ENCODE results near the gene PJVK. TPM values are rescaled to one million over a fixed set of nuclear protein-coding genes. Genes with fewer than 3 reads are reported as not detected.
A peak's percentile ranks its signal among the peaks of the same experiment; 100 is the strongest.

Gene PJVK
- total and polyA plus RNA-seq, 9 of the 15 experiments (the other 6 are each of a cell fraction or from before 2014, with no cell fraction given) = 0.11 to 1.5 (median 0.73) TPM

DNA sequence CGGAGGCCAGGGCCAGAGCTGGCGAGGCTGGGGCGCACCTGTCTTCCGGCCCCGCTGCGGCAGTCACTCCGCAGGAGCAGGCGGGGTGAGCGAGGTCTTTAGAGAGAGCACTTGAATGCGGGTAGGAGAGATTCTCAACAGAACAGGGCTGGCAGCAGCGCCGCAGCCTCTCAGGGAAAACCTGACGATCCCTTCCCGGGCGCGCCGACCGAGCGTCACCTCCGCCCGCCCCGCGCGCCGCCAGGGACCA lies 729 bp upstream of the PJVK start (continued):
- TF ChIP-seq FOXA3 (CRISPR knock-in tag; conservative IDR thresholded peaks at IDR 0.05 in 1 of 2, IDR thresholded peaks at IDR 0.05 in 1 of 2) = no peak
- no peak for TF ChIP-seq HNRNPL (IDR thresholded peaks at IDR 0.05; ENCODE audit: low read depth, low read length)
- TF ChIP-seq, protein P1, sequence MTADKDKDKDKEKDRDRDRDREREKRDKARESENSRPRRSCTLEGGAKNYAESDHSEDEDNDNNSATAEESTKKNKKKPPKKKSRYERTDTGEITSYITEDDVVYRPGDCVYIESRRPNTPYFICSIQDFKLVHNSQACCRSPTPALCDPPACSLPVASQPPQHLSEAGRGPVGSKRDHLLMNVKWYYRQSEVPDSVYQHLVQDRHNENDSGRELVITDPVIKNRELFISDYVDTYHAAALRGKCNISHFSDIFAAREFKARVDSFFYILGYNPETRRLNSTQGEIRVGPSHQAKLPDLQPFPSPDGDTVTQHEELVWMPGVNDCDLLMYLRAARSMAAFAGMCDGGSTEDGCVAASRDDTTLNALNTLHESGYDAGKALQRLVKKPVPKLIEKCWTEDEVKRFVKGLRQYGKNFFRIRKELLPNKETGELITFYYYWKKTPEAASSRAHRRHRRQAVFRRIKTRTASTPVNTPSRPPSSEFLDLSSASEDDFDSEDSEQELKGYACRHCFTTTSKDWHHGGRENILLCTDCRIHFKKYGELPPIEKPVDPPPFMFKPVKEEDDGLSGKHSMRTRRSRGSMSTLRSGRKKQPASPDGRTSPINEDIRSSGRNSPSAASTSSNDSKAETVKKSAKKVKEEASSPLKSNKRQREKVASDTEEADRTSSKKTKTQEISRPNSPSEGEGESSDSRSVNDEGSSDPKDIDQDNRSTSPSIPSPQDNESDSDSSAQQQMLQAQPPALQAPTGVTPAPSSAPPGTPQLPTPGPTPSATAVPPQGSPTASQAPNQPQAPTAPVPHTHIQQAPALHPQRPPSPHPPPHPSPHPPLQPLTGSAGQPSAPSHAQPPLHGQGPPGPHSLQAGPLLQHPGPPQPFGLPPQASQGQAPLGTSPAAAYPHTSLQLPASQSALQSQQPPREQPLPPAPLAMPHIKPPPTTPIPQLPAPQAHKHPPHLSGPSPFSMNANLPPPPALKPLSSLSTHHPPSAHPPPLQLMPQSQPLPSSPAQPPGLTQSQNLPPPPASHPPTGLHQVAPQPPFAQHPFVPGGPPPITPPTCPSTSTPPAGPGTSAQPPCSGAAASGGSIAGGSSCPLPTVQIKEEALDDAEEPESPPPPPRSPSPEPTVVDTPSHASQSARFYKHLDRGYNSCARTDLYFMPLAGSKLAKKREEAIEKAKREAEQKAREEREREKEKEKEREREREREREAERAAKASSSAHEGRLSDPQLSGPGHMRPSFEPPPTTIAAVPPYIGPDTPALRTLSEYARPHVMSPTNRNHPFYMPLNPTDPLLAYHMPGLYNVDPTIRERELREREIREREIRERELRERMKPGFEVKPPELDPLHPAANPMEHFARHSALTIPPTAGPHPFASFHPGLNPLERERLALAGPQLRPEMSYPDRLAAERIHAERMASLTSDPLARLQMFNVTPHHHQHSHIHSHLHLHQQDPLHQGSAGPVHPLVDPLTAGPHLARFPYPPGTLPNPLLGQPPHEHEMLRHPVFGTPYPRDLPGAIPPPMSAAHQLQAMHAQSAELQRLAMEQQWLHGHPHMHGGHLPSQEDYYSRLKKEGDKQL (CRISPR knock-in tag; IDR thresholded peaks at IDR 0.05; ENCODE audit: borderline replicate concordance) = no peak
- TF ChIP-seq, protein P2, sequence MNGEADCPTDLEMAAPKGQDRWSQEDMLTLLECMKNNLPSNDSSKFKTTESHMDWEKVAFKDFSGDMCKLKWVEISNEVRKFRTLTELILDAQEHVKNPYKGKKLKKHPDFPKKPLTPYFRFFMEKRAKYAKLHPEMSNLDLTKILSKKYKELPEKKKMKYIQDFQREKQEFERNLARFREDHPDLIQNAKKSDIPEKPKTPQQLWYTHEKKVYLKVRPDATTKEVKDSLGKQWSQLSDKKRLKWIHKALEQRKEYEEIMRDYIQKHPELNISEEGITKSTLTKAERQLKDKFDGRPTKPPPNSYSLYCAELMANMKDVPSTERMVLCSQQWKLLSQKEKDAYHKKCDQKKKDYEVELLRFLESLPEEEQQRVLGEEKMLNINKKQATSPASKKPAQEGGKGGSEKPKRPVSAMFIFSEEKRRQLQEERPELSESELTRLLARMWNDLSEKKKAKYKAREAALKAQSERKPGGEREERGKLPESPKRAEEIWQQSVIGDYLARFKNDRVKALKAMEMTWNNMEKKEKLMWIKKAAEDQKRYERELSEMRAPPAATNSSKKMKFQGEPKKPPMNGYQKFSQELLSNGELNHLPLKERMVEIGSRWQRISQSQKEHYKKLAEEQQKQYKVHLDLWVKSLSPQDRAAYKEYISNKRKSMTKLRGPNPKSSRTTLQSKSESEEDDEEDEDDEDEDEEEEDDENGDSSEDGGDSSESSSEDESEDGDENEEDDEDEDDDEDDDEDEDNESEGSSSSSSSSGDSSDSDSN (IDR thresholded peaks at IDR 0.05; ENCODE audit: borderline replicate concordance in 1 of 2, low read depth in 2 of 2, low read length in 2 of 2) = peak in 1 of 2 experiments; percentile 50; a peak in 1 of 4 replicates
- no peak for TF ChIP-seq NR4A1 (CRISPR knock-in tag; IDR thresholded peaks at IDR 0.05)
- TF ChIP-seq NR4A1 (tag; IDR thresholded peaks at IDR 0.05) = no peak
- TF ChIP-seq MCM7 (IDR thresholded peaks at IDR 0.05) = no peak
- TF ChIP-seq PHF8 (IDR thresholded peaks at IDR 0.05; ENCODE audit: borderline replicate concordance, low read length) = peak; percentile 46; the same call in 1 of the 2 replicates
- no peak for TF ChIP-seq KHSRP (IDR thresholded peaks at IDR 0.05)
- TF ChIP-seq, protein P3, sequence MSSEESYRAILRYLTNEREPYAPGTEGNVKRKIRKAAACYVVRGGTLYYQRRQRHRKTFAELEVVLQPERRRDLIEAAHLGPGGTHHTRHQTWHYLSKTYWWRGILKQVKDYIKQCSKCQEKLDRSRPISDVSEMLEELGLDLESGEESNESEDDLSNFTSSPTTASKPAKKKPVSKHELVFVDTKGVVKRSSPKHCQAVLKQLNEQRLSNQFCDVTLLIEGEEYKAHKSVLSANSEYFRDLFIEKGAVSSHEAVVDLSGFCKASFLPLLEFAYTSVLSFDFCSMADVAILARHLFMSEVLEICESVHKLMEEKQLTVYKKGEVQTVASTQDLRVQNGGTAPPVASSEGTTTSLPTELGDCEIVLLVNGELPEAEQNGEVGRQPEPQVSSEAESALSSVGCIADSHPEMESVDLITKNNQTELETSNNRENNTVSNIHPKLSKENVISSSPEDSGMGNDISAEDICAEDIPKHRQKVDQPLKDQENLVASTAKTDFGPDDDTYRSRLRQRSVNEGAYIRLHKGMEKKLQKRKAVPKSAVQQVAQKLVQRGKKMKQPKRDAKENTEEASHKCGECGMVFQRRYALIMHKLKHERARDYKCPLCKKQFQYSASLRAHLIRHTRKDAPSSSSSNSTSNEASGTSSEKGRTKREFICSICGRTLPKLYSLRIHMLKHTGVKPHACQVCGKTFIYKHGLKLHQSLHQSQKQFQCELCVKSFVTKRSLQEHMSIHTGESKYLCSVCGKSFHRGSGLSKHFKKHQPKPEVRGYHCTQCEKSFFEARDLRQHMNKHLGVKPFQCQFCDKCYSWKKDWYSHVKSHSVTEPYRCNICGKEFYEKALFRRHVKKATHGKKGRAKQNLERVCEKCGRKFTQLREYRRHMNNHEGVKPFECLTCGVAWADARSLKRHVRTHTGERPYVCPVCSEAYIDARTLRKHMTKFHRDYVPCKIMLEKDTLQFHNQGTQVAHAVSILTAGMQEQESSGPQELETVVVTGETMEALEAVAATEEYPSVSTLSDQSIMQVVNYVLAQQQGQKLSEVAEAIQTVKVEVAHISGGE (CRISPR knock-in tag; IDR thresholded peaks at IDR 0.05) = no peak
- TF ChIP-seq, protein P4, sequence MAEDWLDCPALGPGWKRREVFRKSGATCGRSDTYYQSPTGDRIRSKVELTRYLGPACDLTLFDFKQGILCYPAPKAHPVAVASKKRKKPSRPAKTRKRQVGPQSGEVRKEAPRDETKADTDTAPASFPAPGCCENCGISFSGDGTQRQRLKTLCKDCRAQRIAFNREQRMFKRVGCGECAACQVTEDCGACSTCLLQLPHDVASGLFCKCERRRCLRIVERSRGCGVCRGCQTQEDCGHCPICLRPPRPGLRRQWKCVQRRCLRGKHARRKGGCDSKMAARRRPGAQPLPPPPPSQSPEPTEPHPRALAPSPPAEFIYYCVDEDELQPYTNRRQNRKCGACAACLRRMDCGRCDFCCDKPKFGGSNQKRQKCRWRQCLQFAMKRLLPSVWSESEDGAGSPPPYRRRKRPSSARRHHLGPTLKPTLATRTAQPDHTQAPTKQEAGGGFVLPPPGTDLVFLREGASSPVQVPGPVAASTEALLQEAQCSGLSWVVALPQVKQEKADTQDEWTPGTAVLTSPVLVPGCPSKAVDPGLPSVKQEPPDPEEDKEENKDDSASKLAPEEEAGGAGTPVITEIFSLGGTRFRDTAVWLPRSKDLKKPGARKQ (CRISPR knock-in tag; IDR thresholded peaks at IDR 0.05) = no peak
- TF ChIP-seq, protein P5, sequence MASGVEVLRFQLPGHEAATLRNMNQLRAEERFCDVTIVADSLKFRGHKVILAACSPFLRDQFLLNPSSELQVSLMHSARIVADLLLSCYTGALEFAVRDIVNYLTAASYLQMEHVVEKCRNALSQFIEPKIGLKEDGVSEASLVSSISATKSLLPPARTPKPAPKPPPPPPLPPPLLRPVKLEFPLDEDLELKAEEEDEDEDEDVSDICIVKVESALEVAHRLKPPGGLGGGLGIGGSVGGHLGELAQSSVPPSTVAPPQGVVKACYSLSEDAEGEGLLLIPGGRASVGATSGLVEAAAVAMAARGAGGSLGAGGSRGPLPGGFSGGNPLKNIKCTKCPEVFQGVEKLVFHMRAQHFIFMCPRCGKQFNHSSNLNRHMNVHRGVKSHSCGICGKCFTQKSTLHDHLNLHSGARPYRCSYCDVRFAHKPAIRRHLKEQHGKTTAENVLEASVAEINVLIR (CRISPR knock-in tag; IDR thresholded peaks at IDR 0.05) = peak; percentile 73; the same call in 1 of the 2 replicates

Measured in K562 (cell line).